CD4-positive, alpha-beta T cell treated with Interferon alpha-2 for 1 hour (primary cell): Measurements from ENCODE around the gene CSNK1G2.

Experiments used
- DNase-seq, 2 donors: peaks; one replicate each; pipeline ENCODE4 v3.0.0-alpha.2; 2020 to 2022

CSNK1G2 gene

DNA sequence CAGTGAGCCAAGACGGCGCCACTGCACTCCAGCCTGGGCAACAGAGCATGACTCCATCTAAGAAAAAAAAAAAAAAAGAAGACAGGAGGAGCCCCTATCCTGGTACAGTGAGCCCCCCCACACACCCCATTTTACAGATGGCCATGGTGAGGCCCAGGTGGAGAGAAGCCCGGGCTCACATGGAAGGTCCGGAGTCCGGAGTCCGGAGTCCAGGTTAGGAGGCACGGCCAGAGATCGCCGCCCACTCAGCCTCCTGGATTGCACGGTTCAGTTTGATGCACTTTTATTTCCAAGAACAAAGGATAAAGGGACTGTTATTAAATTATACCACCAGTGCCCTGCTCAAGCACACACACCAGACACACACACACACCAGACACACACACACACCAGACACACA lies 85.8 kb downstream of the CSNK1G2 start:
- no peak for DNase-seq

DNA sequence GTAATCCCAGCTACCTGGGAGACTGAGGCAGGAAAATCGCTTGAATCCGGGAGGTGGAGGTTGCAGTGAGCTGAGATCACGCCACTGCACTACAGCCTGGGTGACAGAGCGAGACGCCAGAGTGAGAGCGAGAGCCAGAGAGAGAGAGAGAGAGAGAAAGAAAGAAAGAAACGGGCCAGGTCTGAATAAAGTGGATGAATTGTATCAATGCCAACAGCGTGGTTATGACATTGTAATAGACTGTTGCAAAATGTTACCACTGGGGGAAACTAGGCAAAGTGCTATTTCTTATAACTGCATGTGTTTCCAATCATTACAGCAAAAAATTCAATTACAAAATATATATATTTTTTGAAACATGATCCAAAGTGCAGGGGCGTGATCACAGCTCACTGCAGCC lies 86.4 kb downstream of the CSNK1G2 start:
- DNase-seq = no peak
